HG03442 (cell line): Measurements from ENCODE around the gene MALT1.

Experiments used
- ATAC-seq: cut with Tn5 transposase; IDR thresholded peaks from one replicate; pipeline ENCODE4 v1.9.1; 2021; ENCODE audit warnings: mild to moderate bottlenecking, moderate library complexity; ENCODE audit not compliant: unreplicated experiment

The MALT1 gene

DNA sequence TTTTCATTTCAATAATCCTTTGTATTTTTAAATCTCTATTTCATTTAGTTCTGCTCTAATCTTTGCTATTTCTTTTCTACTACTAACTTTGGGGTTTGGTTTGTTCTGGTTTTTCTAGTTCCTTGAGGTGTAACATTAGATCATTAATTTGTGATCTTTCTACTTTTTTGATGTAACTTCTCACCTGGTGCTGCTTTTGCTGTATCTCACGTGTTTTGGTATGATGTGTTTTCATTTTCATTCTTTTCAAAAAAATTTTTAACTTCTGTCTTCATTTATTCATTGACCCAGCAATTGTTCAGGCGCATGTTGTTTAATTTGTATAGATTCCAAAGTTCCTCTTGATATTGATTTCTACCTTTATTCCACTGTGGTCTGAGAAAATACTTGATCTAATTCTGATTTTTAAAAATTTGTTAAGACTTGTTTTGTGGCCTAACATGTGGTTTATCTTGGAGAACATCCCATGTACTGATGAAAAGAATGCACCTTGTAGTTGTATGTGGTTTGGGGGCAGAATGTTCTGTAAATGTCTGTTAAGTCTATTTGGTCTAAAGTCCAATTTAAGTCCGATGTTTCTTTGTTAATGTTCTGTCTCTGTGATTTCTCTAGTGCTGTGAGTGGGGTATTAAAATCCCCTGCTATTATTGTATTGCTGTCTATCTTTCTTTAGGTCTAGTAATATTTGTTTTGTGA is 17.3 kb upstream of the MALT1 start:
- no peak for ATAC-seq

DNA sequence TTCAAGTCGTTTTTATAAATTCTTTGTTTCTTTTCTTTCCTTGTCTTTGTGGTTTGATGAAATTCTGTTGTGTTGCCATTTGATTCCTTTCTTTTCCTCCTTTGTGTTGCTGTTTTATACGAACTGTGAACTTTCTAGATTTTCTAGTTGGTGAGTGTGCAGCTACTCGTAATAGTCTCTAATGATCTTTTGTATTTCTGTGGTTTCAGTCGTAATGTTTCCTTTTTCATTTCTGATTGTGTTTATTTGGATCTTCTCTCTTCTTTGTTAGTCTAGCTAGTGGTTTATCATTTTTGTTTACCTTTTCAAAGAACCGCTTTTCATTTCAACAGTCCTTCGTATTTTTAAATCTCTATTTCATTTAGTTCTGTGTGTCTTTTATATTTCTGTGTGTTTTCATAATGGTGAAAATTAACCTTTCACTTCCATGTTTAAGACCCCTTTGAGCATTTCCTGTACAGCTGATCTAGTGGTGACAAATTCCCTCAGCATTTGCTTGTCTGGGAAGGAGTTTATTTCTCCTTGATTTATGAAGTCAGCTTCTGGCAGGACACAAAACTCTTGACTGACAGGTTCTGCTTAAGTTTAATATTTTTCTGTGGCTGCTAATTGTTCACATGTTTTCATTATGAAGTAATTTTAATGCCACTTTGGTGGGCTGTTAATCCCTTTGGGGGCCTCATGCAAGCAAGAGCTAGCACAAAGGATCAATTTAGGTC is 16.2 kb upstream of the MALT1 start:
- ATAC-seq = no peak

- ATAC-seq = no peak
Measured at GRCh38 chr18:58657081-58657480, 14.2 kb upstream of the MALT1 start.

DNA sequence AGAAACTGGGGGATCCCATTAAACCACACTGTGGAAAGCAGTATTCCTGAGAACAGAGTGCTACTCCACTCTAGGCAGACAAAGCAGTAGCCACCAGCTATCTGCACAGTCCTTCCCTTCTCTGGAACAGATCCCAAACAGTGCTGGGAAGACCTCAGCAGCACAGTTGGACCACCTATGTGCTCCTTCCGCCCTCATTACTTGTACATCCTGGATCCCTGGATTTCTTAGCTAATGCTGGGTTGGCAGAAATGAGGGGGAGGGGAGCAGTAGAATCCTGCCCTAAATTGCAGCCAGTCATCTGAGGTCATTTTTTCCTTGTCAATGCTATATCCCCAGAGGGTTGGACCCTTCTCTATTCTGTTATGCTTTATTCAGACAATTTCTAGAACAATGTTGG is 13.8 kb upstream of the MALT1 start:
- no peak for ATAC-seq

- ATAC-seq = no peak
Measured at GRCh38 chr18:58659691-58660090, 11.6 kb upstream of the MALT1 start.

DNA sequence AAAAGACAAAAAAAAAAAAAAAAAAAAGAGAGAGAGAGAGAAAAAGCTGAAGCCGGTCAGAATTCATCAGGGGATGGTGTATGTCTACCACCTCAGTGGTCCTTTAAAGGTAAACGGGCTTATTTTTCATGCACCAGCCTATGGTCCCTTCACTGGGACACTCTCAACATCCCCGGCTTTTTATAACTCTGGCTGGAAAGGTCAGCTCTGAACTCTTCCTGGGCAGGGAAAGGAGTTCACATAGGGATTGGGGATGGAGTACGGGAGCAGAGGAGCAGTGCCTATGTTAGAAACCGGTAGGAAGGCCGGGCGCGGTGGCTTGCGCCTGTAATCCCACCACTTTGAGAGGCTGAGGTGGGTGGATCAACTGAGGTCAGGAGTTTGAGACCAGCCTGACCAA is 10.3 kb upstream of the MALT1 start:
- no peak for ATAC-seq

DNA sequence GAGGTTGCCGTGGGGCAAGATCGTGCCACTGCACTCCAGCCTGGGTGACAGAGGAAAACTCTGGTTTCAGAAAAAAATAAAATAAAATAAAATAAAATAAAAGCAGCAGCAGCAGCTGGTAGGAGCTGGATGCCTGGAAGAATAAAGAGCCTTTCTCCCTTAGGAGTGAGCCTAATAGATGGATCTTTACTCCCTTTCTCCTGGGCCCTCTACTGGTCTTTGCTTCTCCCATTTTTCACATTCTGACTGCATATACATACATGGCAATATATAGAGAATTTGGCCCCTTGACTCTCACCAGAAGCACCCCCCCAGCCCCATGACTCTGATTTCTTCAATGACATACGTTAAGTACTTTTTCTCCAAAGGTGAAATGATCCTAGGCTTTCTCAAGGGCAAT is 9.8 kb upstream of the MALT1 start:
- no peak for ATAC-seq

DNA sequence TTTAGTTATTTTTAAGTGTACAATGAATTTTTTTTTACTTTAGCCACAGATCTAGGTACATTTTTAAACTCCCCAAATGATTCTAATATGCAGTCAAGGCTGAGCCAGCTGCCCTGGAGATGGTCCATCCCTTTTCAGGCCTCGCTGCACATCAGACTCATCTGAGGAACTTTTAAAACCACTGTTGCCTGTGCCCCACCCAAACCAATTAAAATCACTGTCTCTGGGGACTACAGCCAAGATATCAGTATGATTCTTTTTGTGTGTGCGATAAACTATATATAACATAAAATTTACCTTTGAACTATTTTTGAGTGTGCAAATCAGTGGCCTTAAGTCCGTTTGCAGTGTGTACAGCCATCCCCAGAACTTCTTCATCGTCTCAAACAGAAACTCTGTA is 9.1 kb upstream of the MALT1 start:
- peak; percentile 37 for ATAC-seq

DNA sequence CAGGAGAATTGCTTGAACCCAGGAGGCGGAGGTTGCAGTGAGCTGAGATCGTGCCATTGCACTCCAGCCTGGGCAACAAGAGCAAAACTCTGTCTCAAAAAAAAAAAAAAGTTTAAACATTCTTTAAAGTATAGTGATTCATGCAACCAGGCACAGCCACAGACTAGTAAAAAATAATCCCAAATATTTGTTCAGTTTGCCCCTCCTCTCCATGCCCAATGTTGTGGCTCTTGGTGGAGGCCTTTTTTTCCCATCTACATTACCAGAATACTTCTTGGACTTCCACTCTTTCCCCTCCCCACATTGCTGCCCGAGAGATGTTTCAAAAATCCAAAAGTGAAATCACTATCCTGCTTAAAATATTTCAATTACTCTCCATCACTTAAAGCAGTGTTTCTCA is 5.1 kb upstream of the MALT1 start:
- ATAC-seq = no peak

GRCh38 chr18:58668211-58668610 is 3.1 kb upstream of the MALT1 start:
- ATAC-seq = no peak

- no peak for ATAC-seq
Measured at GRCh38 chr18:58668897-58669296, 2.4 kb upstream of the MALT1 start.

GRCh38 chr18:58669731-58670378 is 1.4 kb upstream of the MALT1 start:
- ATAC-seq = no peak

GRCh38 chr18:58670404-58671110 is 708 bp upstream of the MALT1 start:
- no peak for ATAC-seq

GRCh38 chr18:58671632-58672564 is 633 bp downstream of the MALT1 start:
- peak; percentile 24 for ATAC-seq

DNA sequence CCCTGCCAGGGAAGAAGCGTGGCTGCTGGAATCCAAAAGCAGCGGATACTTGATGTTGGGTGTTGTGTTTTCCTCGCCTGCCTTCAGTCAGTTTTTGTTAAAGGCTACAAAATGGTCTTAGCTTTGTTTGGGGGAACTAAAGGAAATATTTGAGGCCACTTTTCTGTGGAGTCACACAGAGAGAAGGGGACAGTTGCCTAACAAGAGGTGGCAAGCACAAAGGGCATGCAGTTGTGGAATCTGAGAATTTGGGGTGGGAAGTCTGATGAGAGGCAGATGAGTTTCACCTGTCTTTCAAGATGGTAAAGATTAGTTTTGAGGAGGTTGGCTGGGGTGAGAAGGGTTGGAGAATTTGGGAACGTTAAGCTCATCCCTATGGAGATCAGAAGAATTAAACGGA is 2.9 kb downstream of the MALT1 start:
- ATAC-seq = no peak

DNA sequence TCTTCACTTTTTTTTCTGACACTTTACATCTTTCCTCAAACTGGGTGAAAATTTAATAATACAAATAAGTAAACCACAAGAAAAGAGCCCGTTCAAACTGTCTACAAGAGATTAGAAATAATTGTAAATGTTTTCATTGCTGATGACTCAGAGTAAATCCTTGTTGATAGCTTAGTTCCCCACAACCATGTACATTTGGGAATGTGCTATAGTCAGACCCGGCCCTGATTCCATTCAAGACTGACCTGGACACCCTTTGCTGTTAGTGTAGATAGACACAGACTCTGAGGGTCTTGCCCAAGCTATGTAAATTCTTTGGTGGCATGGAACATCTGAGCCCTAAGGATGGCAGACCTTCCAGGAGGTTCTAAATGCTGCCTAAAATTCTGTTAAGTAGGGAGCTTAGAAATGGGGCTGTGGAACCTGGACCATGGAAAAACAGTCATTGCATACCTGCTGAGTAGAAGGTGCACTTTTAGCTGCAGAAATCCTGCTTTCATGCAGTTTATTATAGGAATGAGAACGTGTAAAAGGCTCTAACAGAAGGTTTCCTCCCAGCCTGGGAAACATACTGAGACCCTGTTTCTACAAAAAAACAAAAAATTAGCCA is 3.7 kb downstream of the MALT1 start:
- no peak for ATAC-seq

- ATAC-seq = no peak
Measured at GRCh38 chr18:58676270-58676669, 5.0 kb downstream of the MALT1 start.

- no peak for ATAC-seq
Measured at GRCh38 chr18:58682429-58683069, 11.3 kb downstream of the MALT1 start.

DNA sequence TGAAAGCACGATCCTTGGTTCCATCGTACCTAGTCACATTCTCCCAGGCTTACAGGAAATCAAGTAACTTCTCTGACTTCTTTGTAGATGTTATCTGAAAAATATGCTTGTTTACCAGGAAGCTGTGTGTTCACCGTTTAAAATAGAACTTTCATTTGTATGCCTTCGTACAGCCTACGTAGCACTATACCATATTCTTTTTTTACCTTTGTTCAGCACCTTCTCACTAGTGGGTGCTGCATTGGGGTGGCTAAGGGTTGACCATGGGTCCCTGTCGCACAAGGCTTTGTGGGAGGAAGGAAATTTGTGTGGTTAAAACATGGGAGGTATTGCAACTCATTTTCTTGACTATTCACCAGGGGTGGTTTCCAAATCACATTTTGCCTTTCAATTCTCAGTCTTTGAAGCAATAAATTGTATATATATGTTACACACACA is 16.6 kb downstream of the MALT1 start:
- peak; percentile 95 for ATAC-seq
